Measurements from ENCODE around the gene FGD2. TPM values are rescaled to one million over a fixed set of nuclear protein-coding genes. Genes with fewer than 3 reads are reported as not detected.

The FGD2 gene
- total RNA-seq, 1 donor from 2014 or later: not detected

- no peaks in the 10 kb centered on the region for H3K9me3 Mint-ChIP-seq (ENCODE audit: low read depth)
- DNase-seq (ENCODE audit: low spot score, unreplicated experiment): no peak
- no peak overlapping the region for H3K4me3 Mint-ChIP-seq (ENCODE audit: low read depth)
- H3K27me3 Mint-ChIP-seq: no peaks in the 10 kb centered on the region
- peak; percentile 47 for TF ChIP-seq CTCF (IDR thresholded peaks at IDR 0.05; ENCODE audit: unreplicated experiment)
- no peak overlapping the region for H3K27ac Mint-ChIP-seq
- H3K36me3 Mint-ChIP-seq (ENCODE audit: insufficient read depth): peaks cover 12% of the 10 kb centered on the region
- H3K4me1 Mint-ChIP-seq (ENCODE audit: low read depth): peaks cover 8% of the 10 kb centered on the region
These were observed 27.9 kb upstream of the FGD2 start for GRCh38 chr6:36977470-36977941.

- H3K27ac Mint-ChIP-seq: no peak overlapping the region
- H3K4me3 Mint-ChIP-seq (ENCODE audit: low read depth): no peak overlapping the region
- peaks cover 11% of the 10 kb centered on the region for H3K36me3 Mint-ChIP-seq (ENCODE audit: insufficient read depth)
- H3K27me3 Mint-ChIP-seq: no peaks in the 10 kb centered on the region
- no peak for DNase-seq (ENCODE audit: low spot score, unreplicated experiment)
- H3K9me3 Mint-ChIP-seq (ENCODE audit: low read depth): no peaks in the 10 kb centered on the region
- peaks cover 8% of the 10 kb centered on the region for H3K4me1 Mint-ChIP-seq (ENCODE audit: low read depth)
- no peak for TF ChIP-seq CTCF (IDR thresholded peaks at IDR 0.05; ENCODE audit: unreplicated experiment)
These were observed 26.8 kb upstream of the FGD2 start for GRCh38 chr6:36978421-36979346.

GRCh38 chr6:36979347-36979742 is 26.1 kb upstream of the FGD2 start:
- Mint-ChIP-seq H3K27me3 (no peaks in the 10 kb centered on the region), H3K4me1 (ENCODE audit: low read depth) (peaks cover 8% of the 10 kb centered on the region), H3K36me3 (ENCODE audit: insufficient read depth) (peaks cover 11% of the 10 kb centered on the region), H3K9me3 (ENCODE audit: low read depth) (no peaks in the 10 kb centered on the region), H3K4me3 (ENCODE audit: low read depth) (no peak overlapping the region), H3K27ac (no peak overlapping the region)
- DNase-seq (ENCODE audit: low spot score, unreplicated experiment): no peak
- peak; percentile 32 for TF ChIP-seq CTCF (IDR thresholded peaks at IDR 0.05; ENCODE audit: unreplicated experiment)

GRCh38 chr6:36980129-36980528 is 25.3 kb upstream of the FGD2 start:
- H3K9me3 Mint-ChIP-seq (ENCODE audit: low read depth): no peaks in the 10 kb centered on the region
- H3K27me3 Mint-ChIP-seq: no peaks in the 10 kb centered on the region
- peaks cover 8% of the 10 kb centered on the region for H3K4me1 Mint-ChIP-seq (ENCODE audit: low read depth)
- no peak for DNase-seq (ENCODE audit: low spot score, unreplicated experiment)
- H3K27ac Mint-ChIP-seq: peak overlapping the region; percentile 72
- H3K4me3 Mint-ChIP-seq (ENCODE audit: low read depth): no peak overlapping the region
- H3K36me3 Mint-ChIP-seq (ENCODE audit: insufficient read depth): peaks cover 10% of the 10 kb centered on the region
- TF ChIP-seq CTCF (IDR thresholded peaks at IDR 0.05; ENCODE audit: unreplicated experiment): no peak

GRCh38 chr6:36980876-36981619 is 24.4 kb upstream of the FGD2 start:
- H3K27ac Mint-ChIP-seq: peak overlapping the region; percentile 63
- H3K27me3 Mint-ChIP-seq: no peaks in the 10 kb centered on the region
- H3K4me3 Mint-ChIP-seq (ENCODE audit: low read depth): no peak overlapping the region
- H3K9me3 Mint-ChIP-seq (ENCODE audit: low read depth): no peaks in the 10 kb centered on the region
- TF ChIP-seq CTCF (IDR thresholded peaks at IDR 0.05; ENCODE audit: unreplicated experiment): peak; percentile 17
- DNase-seq (ENCODE audit: low spot score, unreplicated experiment): no peak
- H3K36me3 Mint-ChIP-seq (ENCODE audit: insufficient read depth): peaks cover 8% of the 10 kb centered on the region
- H3K4me1 Mint-ChIP-seq (ENCODE audit: low read depth): peaks cover 8% of the 10 kb centered on the region
